Measurements from ENCODE around the gene NEK7. TPM values are rescaled to one million over a fixed set of nuclear protein-coding genes. Genes with fewer than 3 reads are reported as not detected.

The NEK7 gene
- total RNA-seq (2022; extraction: Qiagen RNA extraction; ENCODE audit: low read depth) = 9.7 to 21.6 TPM (median 16.2 TPM) in 5 replicates

GRCh38 chr1:198156745-198157240, at the start of gene NEK7:
Gene NEK7, plus strand, starts transcription at chr1:198156998. Its CDS starts 75,583 bp downstream, at chr1:198232581.

Other genes with a start within 250 kb of the NEK7 start
- 0.07 to 0.18 TPM (median 0.17 TPM) in 3 of 5 replicates, not detected in the others for gene LHX9, start 239.6 kb upstream of the NEK7 start, total RNA-seq (2022; extraction: Qiagen RNA extraction; ENCODE audit: low read depth)